Caki2 (cell line): ENCODE results near the gene TFDP1. TPM values are rescaled to one million over a fixed set of nuclear protein-coding genes. Genes with fewer than 3 reads are reported as not detected.
"Not testable (repeated sequence)": the region's sequence is repeated elsewhere in the genome, so short reads cannot be mapped to it uniquely, and the experiment has no call there.

Experiments
- DNase-seq: peaks from one replicate; pipeline ENCODE4 v3.0.0-alpha.2; 2015; ENCODE audit warnings: low read depth
- in situ Hi-C: cut with HindIII; loops from 2 replicates; pipeline ENCODE4 v1.10.0; 2016; ENCODE audit warnings: low sequenced_read_pairs, low pct_unique_long_range_greater_than_20kb, mixed read lengths
- total RNA-seq: library from RNA; depleted of rRNA; stranded (reverse); fragments of >200 nt; shearing (Covaris generic); gene quantifications from 2 replicates; pipeline ENCODE4 v1.2.3, GENCODE V29; 2014; ENCODE audit warnings: low replicate concordance

Gene TFDP1
- total RNA-seq, 1 experiment from 2014 or later = 16.8 TPM

DNA sequence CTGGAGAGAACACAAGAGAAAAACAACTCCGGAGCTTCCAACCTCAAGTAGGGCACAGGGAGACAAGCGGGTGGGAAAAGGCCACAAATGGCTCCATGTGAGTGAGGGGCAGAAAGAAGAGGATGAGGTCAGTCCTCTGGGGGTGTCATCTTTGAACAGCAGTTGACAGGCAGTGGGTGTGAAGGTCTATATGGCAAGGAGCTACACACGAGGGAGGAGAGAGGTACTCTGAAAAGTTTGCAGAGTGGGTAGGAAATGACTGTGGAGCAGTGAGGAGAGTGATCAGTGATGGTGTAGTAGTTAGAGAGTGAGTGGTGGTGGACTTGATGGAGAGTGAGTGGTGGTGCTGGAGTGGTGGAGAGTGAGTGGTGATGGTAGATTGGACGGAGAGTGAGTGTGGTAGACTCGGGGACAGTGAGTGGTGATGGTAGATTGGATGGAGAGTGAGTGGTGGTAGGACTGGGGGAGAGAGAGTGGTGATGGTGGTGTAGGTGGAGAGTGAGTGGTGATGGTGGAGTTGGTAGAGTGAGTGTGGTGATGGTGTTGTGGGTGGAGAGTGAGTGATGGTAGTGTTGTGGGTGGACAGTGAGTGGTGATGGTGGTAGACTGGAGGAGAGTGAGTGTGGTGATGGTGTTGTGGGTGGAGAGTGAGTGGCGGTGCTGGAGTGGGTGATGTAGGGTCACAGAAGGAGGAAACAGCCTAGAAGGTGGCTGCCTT lies 4.0 kb downstream of the TFDP1 start:
- no peak for DNase-seq
- in situ Hi-C loops = no loop called here

- DNase-seq = no peak
- in situ Hi-C loops = no loop called here
Observed at GRCh38 chr13:113589251-113589960, 4.9 kb downstream of the TFDP1 start.

- in situ Hi-C loops = no loop called here
- no peak for DNase-seq
Observed at GRCh38 chr13:113589961-113590339, 5.4 kb downstream of the TFDP1 start.

GRCh38 chr13:113591750-113592149 lies 7.2 kb downstream of the TFDP1 start:
- in situ Hi-C loops = no loop called here
- no peak for DNase-seq

- in situ Hi-C loops = no loop called here
Observed at GRCh38 chr13:113592571-113592970, 8.0 kb downstream of the TFDP1 start.

DNA sequence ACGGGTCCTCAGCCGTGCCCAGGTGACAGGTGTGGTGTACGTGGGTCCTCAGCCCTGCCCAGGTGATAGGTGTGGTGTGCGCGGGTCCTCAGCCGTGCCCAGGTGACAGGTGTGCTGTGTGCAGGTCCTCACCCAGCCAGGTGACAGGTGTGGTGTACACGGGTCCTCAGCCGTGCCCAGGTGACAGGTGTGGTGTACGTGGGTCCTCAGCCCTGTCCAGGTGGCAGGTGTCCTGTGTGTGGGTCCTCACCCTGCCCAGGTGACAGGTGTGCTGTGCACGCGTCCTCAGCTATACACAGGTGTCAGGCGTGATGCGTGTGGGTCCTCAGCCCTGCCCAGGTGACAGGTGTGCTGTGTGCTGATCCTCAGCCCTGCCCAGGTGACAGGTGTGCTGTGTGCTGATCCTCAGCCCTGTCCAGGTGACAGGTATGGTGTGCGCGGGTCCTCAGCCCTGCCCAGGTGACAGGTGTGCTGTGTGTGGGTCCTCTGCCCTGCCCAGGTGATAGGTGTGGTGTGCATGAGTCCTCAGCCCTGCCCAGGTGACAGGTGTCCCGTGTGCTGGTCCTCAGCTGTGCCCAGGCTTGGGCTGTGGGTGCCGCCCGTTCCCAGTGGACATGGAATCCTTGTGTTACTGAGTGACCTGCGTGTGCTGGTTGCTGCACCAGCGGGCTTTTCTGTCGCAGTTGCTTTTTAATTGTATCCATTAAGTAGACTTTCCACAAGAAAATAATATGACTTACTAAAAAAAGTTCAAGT lies 9.7 kb downstream of the TFDP1 start:
- in situ Hi-C loops, DNase-seq: not testable (repeated sequence)

More at GRCh38 chr13:113592571-113592970, 8.0 kb downstream of the TFDP1 start:
- no peak for DNase-seq

- no peak for DNase-seq
- in situ Hi-C loops = no loop called here
Observed at GRCh38 chr13:113595131-113595530, 10.6 kb downstream of the TFDP1 start.

DNA sequence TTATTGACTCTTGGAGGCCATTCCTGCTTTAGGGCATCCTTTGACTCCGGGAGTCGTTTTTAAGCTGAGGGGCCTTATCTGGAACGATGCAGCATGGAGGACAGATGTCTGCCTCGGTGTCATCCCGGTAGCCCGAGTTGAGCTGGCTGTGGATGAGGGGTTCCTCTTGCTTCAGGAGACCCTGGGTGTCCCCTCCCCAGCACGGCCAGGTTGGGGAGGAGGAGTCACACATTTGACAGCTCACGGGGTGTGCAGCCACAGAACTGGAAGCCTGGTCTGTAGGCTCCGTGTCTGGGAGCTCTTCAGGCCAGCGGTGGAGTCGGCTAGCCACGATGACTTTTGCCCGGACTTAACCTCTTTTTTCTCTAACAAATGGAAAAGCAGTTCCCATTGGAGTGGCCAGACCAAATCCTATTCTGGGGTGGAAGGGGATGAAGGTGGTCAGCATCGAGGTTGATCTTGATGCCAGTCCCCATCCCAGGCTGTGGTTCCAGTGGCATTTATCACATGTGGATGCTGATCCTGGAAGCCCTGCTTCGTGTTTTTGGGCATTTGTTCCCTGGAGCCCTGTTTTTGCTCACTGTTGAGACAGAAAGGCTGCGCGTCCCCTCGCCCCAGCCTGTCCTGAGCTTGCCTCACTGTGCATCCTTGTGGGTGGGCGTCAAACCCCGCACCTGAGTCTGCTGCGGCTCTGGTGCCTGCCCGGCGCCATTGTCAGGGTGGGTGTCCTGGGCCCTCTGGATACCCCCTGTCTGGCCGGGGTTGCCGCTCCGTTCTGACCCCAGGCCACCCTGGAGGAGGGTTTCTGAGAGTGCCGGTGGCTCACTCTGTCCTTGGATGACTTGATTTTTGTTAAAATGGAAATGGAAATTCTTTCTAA lies 12.0 kb downstream of the TFDP1 start:
- no peak for DNase-seq
- in situ Hi-C loops = no loop called here

DNA sequence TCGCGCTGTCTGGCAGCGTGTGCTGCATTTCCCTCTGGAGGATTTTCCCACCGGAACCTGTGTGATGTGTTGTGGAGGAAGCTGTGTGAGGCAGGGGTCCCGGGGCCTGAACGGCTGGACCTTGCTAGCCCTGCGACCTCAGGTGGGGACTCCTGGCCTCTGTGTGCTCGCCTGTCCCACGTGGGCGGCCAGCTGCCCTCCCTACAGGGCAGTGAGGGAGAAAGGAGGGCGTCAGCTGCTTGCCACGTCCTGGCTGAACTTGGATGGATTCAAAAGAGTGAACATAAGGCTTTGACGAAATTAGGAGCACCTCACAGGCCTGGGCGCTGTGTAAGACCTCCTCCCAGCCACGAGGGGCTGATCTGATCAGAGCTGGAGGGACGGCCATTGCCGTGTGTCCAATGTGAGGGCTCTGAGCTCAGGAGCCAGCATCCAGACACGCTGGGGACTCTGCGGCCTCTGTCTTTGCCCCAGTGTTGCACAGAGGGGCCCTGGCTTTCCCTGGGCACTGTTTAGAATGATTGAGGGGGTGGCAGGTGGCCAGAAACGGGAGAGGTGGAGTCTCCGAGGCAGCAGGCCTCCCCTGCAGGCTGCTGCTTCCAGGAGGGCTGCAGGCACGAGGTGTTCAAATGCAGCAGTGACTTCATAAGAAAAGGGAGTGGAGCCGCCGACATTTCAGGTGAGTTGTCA lies 13.0 kb downstream of the TFDP1 start:
- in situ Hi-C loops = no loop called here
- DNase-seq = no peak

GRCh38 chr13:113598081-113598410 lies 13.5 kb downstream of the TFDP1 start:
- in situ Hi-C loops = no loop called here
- no peak for DNase-seq

DNA sequence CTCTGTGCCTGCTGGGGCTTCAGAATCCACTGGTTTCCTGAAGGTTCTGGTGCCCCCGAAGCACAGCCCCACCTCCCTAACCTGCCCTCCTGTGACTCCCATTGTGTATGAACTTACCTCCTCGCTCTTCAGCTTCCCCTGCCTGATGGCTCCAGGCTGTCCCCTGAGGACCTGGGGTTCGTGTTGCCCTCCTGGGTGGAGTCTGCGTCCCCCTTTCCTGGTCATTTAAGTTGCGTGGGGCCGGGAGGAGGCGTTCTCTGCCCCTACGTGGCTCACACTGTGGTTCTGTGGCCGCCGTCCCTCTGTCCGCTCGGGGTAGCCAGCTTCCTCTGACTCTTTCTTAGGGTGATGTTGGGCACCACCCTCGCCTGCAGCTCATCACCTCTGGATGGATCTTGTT lies 13.9 kb downstream of the TFDP1 start:
- in situ Hi-C loops = no loop called here

DNA sequence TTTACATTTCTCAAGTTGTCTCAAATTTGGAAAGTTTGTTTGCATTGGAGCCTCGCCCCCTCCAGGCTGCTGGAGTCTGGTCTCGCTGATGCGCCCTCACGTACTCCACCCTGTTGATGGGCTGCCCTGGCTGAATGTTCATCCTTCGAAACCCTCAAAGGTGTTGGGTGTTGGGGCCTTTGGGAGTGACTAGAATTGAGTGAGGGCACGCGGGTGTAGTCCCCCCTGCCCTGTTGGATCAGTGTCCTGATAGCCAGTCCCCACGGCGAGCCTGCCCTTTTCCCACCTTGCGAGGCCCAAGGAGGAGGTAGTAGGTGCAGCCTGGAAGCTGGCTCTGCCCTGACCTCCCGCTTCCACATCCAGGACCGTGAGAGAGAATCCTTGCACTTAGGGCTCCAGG lies 14.8 kb downstream of the TFDP1 start:
- DNase-seq = no peak
- in situ Hi-C loops = no loop called here

More for the DNA sequence above, 13.9 kb downstream of the TFDP1 start:
- no peak for DNase-seq

DNA sequence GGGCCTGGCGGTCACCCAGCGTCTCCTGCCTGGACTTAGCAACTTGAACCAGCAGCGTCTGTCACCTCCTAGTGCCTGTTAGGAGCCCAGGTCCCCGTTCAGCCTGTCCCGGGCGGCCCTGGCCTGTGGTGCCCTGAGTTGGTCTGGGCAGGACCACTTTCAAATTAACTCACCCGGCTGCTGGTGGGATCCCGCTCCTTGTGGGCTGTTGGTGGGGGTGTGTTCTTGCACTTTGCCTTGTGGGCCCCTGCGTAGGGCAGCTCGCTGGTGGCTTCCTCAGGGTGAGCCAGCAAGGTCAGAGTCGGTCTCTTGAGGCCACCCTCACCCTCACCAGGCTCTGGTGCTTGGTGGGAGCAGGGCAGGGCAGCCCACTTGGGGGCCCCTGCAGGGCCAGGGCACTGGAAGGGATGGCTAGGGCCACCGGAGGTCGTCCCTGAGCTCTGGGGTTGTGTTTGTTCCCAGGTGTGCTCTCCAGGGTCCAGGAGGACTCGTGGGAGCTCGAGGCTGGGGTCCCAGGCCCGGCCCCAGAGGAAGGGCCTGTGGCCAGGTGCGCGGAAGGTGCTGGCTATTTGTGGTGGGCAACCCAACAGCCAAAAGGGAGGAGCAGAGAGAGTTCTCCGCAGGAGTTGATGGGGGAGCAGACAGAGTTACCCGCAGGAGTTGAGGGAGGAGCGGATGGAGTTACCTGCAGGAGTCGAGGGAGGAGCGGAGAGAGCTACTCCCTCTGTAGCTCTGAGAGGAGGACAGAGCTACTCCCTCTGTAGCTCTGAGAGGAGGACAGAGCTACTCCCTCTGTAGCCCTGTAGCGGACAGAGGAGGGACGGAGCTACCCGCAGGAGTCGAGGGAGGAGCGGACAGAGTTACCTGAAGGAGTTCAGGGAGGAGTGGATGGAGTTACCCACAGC lies 16.9 kb downstream of the TFDP1 start:
- in situ Hi-C loops = no loop called here

DNA sequence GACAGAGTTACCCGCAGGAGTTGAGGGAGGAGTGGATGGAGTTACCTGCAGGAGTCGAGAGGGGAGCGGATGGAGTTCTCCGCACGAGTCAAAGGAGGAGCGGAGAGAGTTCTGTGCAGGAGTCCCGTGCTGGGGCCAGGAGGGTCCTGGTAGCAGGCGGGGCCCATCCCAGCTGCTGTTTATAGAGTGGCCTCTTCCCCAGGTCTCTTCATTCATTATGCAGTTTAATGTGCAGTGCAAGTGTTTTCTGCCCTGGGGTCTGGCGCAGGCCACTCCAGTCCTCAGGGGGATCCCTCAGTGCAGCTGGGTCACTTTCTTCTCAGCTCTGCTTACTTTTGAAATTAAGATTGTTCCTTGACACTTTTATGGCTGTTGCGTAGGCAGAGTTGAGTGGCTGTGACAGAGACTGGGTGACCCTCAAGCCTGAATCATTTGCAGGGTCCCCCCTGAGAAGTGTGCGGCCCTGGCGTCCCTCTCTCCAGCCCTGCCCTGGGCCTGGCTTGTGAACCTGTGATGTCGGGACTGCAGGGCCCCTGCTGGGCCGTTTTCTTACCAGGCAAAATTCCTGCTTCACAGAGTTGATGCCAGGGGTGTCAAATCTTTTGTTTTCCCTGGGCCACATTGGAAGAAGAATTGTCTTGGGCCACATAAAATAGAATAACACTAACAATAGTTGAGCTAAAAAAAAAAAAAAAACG lies 17.9 kb downstream of the TFDP1 start:
- in situ Hi-C loops = no loop called here
- no peak for DNase-seq

More for the DNA sequence above, 16.9 kb downstream of the TFDP1 start:
- DNase-seq = no peak

GRCh38 chr13:113603116-113603710 lies 18.7 kb downstream of the TFDP1 start:
- in situ Hi-C loops = no loop called here
- no peak for DNase-seq

DNA sequence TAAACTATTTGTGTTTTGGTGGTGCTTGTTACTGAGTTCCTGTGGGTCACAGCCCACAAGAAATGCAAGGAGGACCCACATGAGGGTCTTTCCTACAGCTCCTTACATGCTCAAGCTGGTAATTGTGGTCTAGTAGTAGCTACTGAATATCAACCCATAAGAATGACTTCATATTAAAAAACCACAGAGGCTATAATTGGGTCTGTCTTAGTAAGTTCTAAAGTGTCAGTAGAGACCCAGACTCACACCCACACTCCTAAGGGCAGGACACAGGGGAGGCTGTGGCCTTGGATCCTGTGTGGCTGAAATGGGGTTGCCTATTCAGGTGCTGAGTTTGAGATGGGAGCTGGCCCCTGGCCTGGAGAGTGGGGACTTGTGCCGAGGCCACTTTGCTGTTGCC lies 19.6 kb downstream of the TFDP1 start:
- in situ Hi-C loops = no loop called here
- DNase-seq = no peak
